ELR (cell line): ENCODE results near the gene SCUBE3.

Experiments
- DNase-seq: peaks from one replicate; pipeline ENCODE4 v3.0.0-alpha.2; 2015; ENCODE audit warnings: low read depth

SCUBE3 gene

DNA sequence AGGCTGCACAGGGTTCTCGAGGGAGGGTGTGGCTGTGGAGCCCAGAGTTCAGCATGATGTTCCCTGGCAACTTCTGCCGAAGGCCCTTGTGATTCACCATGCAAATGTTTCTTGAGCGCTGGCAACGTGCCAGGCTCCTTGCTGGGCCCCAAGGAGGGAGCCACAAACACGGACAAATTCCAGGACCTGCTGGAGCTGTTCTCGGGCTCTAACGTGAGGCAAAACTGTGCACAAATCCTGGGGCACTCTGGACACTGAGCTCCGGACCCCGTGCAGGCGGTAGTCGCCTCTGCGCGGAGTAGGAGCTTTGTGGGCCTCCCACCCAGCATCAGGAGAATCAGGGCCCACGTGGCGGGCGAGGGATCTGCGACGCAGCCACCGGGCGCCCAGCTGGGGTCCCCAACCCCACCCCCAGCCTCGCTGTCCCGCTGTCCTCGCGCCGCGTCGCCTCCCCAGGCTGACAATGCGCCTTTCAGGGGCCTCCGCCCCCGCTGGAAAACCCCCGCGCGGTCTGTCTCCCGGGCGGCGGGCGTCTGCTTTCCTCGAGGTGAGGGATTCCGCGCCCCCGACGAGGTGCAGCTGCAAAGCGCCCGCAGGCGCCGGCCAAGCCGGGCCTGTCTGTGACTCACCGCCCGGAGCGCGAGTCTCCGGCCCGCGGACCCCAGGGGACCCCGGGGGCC lies 31.7 kb upstream of the SCUBE3 start:
- DNase-seq: peak; percentile 92

DNA sequence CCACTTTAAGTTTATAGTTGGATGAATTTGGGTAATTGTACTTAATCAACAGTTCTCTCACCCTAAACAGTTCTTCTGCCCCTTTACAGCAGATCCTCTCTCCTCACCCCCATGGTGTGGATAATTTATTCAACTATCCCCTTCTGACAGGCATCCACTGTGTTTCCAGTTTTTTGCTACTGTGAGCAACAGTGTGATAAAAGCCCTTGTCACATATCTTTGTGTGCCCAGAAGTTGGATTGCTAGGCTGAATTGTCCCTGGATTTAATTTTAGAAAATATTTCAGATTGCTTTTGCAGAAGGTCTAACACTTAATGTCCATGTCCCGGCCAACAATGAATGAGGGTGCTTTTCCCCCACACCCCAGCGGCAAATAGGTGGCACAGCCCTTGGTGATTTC lies 30.5 kb upstream of the SCUBE3 start:
- no peak for DNase-seq

DNA sequence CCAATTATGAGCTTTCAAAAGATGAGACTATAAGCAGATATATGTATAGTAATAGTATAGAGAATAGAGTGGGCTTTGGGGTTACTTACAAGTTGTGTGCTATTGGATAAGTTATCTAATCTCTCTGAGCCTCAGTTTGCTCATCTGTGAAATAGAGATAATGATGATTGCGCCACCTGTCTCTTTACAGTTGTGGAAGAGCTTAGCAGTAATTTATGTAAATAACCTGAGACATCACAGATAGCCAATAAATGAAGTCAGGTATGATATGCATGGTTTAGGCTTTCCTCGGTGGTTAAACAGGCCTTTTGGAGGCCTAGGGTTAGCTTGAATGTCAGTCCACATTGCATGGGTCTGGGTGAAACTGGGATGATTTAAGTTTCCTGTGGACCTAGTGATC lies 29.8 kb upstream of the SCUBE3 start:
- no peak for DNase-seq

DNA sequence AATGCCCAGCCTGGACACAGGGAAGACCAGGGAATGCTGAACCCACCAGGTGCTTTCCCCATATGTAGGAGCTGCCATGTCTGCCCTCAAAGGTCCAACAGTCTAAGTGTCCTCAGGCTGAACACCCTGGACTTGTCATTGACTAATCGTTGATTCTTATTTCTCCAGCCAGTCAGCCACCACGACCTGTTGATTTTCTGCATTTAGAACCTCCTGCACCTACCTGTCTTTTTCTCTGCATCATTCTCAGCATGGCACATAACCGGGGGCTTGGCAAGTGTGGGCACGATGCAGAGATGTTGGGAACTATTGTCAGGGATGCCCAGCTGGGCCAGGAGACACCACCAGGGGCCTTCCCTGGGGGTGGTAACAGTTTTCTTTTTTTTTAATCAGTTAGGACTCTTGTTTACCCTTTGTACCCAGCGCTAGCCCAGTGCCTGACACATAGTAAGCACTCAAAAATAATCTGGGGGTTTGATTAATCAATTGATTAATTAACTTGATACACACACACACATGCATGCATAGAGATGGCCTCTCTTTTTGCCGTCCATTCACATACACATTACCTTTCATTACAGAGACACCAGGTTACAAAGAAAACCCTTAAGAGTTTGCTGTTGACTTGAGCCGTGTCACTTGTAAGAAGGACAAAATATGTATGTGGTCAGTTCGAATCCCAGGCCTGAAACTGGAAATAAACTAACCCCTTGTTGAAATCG lies 29.0 kb upstream of the SCUBE3 start:
- no peak for DNase-seq

DNA sequence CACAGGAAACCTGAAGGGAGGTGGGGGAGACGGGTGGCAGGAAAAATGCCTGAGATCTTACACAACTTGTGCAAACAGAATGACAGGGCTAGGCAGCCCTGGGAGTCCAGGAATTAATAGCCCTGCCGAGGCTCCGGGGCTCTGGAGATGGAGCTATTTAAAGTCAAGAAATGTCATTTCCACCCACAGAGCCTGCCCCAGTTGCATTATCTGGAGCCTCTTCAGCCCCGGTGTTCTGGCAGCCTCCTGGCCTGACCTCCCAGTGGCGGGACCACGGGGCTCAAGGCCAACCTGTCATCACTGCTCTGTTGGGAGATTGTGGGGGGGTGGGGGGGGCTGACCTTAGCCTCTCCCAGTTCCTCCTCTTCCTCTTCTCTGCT lies 28.5 kb upstream of the SCUBE3 start:
- DNase-seq: peak; percentile 63

DNA sequence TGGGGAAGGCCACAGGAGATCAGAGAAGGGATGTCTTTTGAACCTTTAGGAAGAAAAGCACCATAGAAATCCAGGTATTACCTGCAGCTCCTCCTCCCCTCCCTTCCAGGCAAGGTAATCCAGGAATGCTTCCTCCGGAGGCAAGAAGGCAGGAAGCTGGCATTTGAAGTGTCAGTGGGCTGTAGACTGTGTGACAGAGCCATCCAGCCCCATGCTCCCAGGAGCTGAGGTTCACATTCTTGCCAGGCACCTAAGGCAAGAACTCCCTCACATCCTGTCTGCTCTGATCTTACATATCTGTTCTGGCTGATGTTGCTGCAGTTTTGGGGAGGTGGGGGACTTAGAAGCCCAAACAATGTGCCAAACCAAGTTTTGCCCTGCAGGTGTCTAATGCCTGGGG lies 27.8 kb upstream of the SCUBE3 start:
- no peak for DNase-seq

DNA sequence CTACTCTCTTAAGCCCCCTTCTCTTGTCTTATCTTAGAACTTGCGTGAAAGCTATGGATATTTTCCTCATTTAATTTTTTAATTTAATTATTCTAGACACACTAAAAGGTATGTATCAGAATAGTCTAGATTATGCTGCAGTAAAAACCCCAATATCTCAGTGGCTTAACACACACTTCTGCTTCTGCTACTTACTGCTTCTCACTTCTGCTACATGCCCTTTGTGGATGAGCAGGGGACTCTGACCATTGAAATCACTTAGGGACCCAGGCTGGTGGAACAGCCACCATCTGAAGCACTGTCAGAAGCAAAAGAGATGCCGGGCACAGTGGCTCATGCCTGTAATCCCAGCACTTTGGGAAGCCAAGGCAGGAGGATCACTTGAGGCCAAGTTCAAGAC lies 27.2 kb upstream of the SCUBE3 start:
- no peak for DNase-seq

DNA sequence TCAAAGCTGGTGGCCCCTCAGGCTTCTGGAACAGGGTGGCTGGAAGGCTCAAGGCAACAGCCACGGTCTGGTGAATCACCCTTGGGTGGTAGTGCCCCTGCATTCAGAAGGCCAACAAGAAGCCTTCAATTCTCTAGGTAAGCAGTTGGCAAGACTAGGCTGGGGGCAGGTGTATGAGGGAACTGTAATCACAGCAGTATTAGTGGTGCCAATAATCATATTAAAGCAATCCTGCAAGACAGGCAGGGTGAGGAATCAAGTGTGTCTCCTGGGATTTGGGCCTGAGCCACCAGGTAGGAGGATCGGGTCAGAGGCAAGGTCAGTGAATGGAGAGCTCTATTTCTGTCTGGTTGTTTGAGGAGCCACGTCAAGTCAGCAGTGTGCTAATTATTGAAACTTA lies 24.9 kb upstream of the SCUBE3 start:
- DNase-seq: no peak

DNA sequence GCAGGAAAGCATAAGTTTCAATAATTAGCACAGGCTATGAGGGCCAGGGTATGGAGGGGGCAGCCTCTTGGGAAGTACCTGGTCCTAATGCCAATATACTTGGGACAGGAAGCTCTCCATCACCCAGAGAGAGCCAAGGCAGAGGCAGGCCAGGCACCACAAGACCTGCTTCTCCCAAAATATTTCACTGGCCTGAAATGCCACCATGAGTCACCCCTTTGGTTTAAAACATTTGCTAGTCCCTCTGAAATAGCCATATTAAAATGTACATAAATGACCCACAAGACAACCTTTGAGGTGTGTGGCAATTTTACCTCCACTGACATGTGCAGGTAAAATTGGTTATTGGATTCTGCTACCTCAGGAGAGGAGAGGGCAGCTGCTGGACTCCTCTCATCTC lies 23.4 kb upstream of the SCUBE3 start:
- DNase-seq: no peak

DNA sequence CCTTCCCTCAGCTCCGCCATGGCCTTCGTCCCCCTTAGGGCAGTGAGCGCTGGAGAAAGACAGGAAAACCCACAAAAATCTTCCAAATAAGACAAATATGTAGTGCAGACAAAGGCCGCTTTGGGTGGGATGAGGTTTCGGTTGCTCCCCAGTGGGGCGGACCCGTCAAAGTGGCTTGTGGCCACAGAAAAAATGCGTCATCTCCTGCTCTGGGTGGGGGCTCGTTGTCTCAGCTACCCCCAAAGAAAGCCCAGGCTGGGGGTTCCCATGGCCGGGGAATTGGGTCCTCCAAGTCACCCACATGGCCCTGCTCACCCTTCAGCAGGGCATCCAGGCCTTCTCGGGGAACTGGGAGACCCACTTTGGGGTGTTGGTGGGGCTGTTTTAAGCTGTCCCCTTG lies 21.9 kb upstream of the SCUBE3 start:
- no peak for DNase-seq

DNA sequence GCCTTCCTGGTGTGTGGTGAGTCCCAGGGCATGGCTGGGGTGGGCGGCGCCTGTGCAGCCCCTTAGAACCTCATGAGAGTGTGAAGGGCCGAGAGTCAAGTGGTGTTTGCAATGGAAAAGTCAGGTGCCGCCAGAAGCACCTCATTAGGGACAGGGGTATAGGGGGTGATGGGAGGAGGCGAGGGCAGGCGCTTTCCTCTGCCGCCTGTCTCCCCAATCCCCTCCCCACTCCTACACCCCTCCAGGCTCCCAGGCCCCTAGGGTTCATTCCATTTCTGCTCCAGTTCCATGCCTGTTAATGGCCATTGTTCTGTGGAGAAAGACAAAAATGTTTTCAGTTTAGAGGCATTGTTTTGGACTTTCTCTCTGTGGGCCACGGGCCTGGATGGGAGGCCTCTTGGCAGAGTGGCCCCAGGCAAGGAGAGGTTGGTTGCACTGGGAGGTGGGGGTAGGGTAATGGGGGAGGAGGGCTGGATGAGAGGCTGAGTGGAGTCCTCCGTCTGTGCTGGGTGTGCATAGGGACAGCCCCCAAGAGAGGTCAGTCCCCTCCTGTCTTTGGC lies 21.4 kb upstream of the SCUBE3 start:
- DNase-seq: no peak

DNA sequence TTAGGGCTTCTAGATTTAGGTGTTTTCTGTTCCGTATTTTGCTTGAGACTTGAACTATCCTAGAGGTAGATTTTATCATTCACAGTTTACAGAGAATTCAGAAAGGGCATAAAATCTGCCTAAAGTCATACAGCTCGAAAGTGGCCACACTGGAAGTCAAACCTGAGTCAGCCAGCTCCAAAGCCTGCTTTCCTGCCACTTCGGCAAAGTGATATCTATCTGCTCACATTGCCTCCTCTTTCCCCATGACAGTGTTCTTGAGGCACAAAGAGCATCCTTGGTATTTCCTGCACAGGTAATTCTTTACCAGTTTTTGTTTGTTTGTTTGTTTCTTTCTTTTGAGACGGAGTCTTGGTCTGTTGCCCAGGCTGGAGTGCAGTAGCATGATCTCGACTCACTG lies 19.4 kb upstream of the SCUBE3 start:
- no peak for DNase-seq

DNA sequence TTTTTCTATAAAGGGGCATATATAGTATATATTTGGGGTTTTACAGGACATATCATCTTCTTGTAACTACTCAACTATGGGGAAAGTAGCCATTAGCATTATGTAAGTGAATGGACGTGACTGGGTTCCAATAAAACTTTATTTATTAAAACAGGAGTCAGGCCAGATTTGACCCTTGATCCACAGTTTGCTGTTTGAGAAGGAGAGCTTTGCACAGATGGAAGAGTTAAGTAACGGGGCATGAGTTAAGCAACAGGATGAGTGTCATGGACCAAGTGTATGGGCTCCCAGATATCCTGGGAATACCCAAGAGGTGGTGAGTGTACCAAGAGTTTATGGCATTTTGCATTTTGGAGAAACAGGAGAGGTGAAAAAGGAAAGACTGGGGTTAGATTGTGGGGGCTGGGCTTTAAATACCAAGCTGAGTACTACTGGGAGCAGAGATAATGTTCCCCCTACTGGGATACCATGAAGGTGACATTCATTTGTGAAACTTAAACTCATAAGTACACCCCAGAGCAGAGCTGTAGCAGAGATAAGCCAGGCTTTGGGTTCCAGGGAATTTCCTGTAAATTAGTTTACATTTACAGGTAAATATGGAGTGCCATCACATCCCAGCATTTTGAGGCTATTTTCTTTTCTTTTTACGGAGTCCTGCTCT lies 18.5 kb upstream of the SCUBE3 start:
- DNase-seq: no peak

DNA sequence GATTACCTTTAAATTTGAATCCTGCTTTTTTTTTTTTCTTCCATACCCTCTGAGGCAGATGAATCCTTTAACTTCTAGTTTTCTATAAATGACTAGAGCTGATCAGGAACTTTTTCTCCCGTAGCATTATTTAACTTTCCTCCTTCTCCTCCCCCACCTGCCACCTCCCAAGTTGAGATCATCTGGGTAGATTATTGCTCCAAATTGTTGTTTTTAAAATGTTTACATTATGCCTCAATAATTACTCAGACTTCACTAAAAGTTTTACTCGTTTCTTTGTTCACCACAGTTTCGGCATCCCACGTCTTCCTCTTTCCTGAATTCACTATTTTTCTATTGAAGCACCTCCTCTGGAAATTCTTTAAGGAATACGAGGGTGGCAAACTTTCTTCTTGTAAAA lies 16.6 kb upstream of the SCUBE3 start:
- DNase-seq: peak; percentile 47

DNA sequence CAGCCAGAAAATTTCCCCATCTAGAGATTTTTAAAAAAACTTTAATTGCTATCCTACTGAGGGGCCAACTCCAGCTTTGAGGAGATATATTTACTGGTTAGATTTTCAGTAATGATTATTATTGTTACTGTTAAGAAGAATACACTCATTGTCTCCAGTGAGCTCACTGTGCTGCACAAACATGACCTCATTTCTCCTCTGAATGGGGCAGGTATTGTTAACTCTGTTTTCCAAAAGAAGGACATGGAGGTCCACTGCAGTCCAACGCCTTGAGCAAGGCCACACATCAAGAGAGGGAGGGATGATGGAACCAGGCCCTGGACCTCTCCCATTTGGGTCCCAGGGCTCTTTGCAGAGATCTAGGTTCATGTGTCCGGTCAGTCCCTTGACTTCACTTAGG lies 13.9 kb upstream of the SCUBE3 start:
- DNase-seq: no peak

DNA sequence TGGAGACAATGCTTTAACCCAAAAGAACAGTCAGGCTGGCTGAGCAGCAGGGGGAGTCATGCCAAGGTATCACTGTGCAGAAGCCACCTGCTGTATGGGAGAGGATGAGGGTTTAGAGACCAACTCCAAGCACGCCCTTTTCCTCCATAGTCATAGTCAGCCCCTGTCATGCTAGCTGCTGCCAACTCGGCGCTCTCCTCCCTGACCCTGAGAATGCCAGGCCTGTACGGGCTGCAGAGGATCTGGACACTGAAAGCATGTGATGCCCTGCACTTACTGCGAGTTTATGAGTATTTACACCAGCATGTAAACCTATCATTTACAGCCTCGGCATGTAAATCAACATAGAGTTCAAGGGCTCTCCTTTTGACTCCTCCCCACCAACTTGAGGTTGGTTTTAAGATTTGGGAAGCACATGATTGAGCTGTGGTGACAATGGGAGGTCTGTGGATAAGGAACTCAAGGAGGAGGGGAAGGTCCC lies 11.7 kb upstream of the SCUBE3 start:
- DNase-seq: no peak

DNA sequence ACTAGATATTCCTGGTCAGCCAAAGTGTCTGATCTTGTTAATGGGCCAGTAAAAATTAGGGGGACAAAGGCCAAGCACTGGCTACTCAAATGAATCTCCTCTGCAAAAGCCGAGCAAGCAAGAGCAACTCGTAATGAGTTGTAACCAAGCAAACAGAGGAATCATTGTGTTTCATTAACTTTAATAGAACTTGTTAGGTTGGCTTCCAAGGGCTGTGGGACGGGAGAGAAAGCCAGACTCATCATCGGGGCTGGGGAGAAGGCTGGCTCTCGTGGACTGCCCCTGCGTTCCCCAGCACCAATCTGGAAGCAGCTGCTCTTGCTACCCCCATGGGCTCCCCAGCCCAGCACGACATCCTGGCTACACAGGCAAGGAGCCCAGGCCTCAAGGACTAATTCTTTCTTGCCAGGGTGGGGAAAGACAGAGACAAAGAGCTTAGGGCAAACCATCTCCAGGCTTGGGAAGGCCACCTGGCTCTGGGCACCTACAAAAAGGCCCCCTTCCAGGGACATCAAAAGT lies 10.5 kb upstream of the SCUBE3 start:
- no peak for DNase-seq

DNA sequence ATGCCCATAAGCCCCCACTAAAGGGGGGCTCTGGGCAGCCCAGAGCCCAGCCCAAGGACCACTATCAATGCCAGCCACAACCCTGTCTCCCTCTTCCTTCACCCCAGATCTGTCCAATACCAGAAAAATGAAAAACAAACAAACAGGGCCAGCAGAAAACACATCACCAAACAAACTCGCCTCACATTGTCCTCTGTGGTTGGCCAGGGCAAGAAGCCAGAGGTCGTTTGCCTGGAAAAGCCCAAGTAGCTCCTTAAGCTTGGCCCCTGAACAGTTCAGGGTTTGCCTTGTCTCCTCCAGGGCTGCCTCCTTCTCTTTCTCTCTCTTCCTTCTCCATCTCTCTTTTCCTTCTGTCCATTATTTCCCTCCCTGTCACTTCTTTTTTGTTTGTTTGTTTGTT lies 10.1 kb upstream of the SCUBE3 start:
- DNase-seq: no peak

DNA sequence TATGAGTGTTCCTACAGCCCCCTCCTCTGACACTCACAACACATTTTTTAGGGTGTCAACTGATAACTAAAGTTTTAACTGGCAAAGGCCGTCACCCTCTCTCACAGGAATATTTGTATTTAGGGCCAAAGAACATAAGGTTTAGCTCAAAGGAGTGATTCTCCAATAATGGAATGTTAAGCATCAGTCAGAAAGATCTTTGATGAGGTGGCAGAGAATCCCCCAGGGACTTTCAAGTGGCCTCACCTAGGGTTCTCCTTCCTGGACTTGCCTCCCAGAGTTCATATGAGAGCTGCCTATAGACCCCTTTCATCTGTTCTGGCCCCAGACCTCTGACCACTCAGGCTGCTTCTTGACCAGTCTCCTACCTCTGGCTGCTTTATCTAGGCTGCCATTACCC lies 7.4 kb upstream of the SCUBE3 start:
- no peak for DNase-seq

DNA sequence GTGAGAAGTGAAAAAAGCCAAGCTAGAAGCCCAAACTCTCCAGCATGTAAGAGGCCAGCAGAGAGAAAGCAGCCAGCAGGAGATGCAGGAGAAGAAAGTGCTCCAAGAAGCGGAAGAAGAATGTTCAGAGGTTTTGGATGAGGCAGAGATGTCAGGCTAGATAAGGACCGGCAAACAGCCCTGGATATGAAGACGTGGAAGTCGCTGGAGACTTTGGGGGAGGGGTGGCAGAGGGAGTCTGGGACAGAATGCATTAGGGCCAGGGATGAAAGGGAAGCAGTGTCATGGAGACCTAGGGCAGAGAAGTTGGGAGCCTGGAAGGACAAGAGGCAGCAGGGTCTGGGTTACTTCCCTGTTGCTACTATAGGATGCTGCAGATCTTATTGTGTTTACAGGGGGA lies 5.3 kb upstream of the SCUBE3 start:
- no peak for DNase-seq

DNA sequence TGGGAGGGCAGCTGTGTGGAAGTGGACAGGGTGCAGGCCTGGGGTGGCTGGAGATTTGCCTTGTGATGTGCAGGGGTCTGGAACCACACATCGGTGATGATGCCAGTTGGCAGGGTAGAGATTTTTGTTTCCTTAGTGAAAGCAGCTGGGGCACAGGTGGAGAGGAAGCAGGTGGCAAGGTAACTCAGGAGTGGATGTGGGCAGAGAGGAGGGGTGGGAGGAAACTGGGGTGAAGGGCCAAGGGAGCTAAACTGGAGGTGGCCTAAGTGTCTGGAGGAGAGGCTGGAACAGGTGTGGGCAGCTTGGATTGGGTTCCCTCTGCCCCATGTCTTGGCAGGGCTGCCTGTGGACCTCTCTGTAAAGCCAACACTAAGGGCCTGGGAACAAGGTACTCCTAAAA lies 4.7 kb upstream of the SCUBE3 start:
- DNase-seq: no peak

DNA sequence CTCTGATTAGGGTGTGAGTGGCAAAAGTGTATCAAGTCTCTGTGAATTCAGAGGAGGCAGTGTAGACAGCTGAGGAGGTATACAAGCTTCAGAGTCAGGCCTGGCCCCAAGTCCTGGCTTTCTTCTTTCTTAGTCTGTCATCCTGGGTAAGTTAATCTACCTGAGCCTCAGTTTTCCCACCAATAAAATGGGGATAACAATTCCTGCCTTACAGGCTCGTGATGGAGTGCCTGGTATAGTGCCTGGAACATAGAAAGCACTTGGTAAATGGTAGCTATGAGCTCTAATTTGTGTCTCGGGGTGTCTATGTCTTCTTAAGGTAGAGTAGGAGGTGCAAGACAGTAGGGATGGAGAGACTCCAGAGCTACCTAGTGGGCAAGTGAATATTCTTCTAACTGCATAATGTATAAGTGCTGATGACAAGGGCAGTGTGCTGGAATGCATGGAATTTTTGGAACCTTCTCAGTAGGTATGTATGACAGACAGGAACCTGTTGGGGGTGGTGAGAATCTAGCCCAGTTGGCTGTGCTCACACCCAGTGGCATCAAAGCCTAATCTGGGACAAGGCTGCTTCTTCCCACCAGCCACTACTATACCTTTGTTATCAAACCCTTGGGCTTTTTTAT lies 4.0 kb upstream of the SCUBE3 start:
- DNase-seq: no peak
